OCI-LY7 (cell line): ENCODE data around the gene MEGF6.

Source experiments
- EZH2phosphoT487 ChIP-seq: fragments of 200-600 bp; sonication (generic); IDR thresholded peaks from 2 replicates; pipeline ENCODE4 v1.6.1; 2018; ENCODE audit warnings: low read depth, borderline replicate concordance, mild to moderate bottlenecking, mixed run types, antibody characterized with exemption, low read length, moderate library complexity, mixed read lengths
- TF ChIP-seq, protein P1 (sequence below): fragments of 200-600 bp; sonication (generic); conservative IDR thresholded peaks from 2 replicates; pipeline ENCODE4 v1.5.1; 2014; ENCODE audit warnings: mild to moderate bottlenecking, antibody characterized with exemption, low read length, moderate library complexity, mixed read lengths

DNA sequence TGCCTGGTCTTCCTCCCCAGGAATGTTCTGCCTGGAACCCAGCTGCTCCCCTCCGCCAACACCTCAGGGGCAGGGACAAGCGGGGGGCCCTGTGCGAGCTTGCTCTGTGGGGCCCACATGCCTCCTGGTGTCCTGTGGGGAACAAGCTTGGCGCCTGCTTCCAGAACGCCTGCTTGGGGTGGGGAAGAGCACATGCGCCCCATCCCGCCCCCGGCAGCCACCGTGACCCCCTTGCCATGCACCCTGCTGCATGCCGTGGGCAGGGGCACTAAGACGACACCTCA is 57.4 kb downstream of the MEGF6 start:
- TF ChIP-seq, protein P1, sequence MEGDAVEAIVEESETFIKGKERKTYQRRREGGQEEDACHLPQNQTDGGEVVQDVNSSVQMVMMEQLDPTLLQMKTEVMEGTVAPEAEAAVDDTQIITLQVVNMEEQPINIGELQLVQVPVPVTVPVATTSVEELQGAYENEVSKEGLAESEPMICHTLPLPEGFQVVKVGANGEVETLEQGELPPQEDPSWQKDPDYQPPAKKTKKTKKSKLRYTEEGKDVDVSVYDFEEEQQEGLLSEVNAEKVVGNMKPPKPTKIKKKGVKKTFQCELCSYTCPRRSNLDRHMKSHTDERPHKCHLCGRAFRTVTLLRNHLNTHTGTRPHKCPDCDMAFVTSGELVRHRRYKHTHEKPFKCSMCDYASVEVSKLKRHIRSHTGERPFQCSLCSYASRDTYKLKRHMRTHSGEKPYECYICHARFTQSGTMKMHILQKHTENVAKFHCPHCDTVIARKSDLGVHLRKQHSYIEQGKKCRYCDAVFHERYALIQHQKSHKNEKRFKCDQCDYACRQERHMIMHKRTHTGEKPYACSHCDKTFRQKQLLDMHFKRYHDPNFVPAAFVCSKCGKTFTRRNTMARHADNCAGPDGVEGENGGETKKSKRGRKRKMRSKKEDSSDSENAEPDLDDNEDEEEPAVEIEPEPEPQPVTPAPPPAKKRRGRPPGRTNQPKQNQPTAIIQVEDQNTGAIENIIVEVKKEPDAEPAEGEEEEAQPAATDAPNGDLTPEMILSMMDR = no peak
- TF ChIP-seq EZH2phosphoT487 = no peak
